ENCODE data around the gene CACNA1C. TPM values are rescaled to one million over a fixed set of nuclear protein-coding genes. Genes with fewer than 3 reads are reported as not detected.
A peak's percentile ranks its signal among the peaks of the same experiment; 100 is the strongest.

CACNA1C gene
- total RNA-seq, 4 donors from 2014 or later = 44.1 to 104 (median 49.4) TPM

- Histone ChIP-seq H3K27me3 (no peaks in the 10 kb centered on the region), H3K27ac (replicated peaks in 1 of 4) (peak overlapping the region; percentile 78 to 83 (median 81)), H3K9me3 (no peaks in the 10 kb centered on the region), H3K36me3 (no peaks in the 10 kb centered on the region), H3K4me1 (peaks cover 73 to 91% (median 79%) of the 10 kb centered on the region in 4 donors), H3K4me3 (peak overlapping the region in 1 of 4 donors; percentile 22)
- TF ChIP-seq POLR2A (IDR thresholded peaks at IDR 0.05; ENCODE audit: low read depth) (no peak), CTCF (IDR thresholded peaks at IDR 0.05) (peak in 1 of 3 experiments; percentile 7)
- 42% methylated on average over 8 of the region's 11 CpGs for WGBS
- DNase-seq (ENCODE audit: extremely low spot score) = no peak
- intact Hi-C loops (cut with DNase I) = no loop called here
Measured at GRCh38 chr12:2348482-2348852, 295.7 kb downstream of the CACNA1C start.

GRCh38 chr12:2351161-2351560, 298.4 kb downstream of the CACNA1C start:
- H3K27ac ChIP-seq (replicated peaks in 1 of 4) = no peak overlapping the region
- no peaks in the 10 kb centered on the region for H3K36me3 ChIP-seq
- TF ChIP-seq EP300 (IDR thresholded peaks at IDR 0.05) (no peak), POLR2A (IDR thresholded peaks at IDR 0.05; ENCODE audit: low read depth) (no peak), CTCF (IDR thresholded peaks at IDR 0.05) (no peak), POLR2AphosphoS5 (IDR thresholded peaks at IDR 0.05) (no peak)
- H3K9me3 ChIP-seq = no peaks in the 10 kb centered on the region
- 93% methylated on average over 7 of the region's 8 CpGs for WGBS
- H3K4me1 ChIP-seq = peaks cover 66 to 89% (median 69%) of the 10 kb centered on the region in 4 donors
- no peaks in the 10 kb centered on the region for H3K27me3 ChIP-seq
- intact Hi-C loops (cut with DNase I) = no loop called here
- DNase-seq (ENCODE audit: extremely low spot score) = no peak
- no peak overlapping the region for H3K4me3 ChIP-seq

- intact Hi-C loops (cut with DNase I) = no loop called here
- Histone ChIP-seq H3K27ac (replicated peaks in 1 of 4) (no peak overlapping the region), H3K4me1 (peaks cover 56 to 89% (median 59%) of the 10 kb centered on the region in 4 donors), H3K9me3 (no peaks in the 10 kb centered on the region), H3K36me3 (no peaks in the 10 kb centered on the region), H3K4me3 (no peak overlapping the region), H3K27me3 (no peaks in the 10 kb centered on the region)
- TF ChIP-seq POLR2AphosphoS5 (IDR thresholded peaks at IDR 0.05) = no peak
- no peak for TF ChIP-seq CTCF (IDR thresholded peaks at IDR 0.05)
- no peak for TF ChIP-seq POLR2A (IDR thresholded peaks at IDR 0.05; ENCODE audit: low read depth)
- no peak for TF ChIP-seq EP300 (IDR thresholded peaks at IDR 0.05)
- 87% methylated on average over 6 of the region's 6 CpGs for WGBS
- DNase-seq (ENCODE audit: extremely low spot score) = no peak
Measured at GRCh38 chr12:2352203-2352602, 299.4 kb downstream of the CACNA1C start.

GRCh38 chr12:2353281-2353680, 300.5 kb downstream of the CACNA1C start:
- H3K27ac ChIP-seq (replicated peaks in 1 of 4) = no peak overlapping the region
- intact Hi-C loops (cut with DNase I) = no loop called here
- TF ChIP-seq POLR2AphosphoS5 (IDR thresholded peaks at IDR 0.05) (no peak), CTCF (IDR thresholded peaks at IDR 0.05) (no peak), EP300 (IDR thresholded peaks at IDR 0.05) (no peak), POLR2A (IDR thresholded peaks at IDR 0.05; ENCODE audit: low read depth) (no peak)

GRCh38 chr12:2353691-2354090, 300.9 kb downstream of the CACNA1C start:
- Histone ChIP-seq H3K9me3 (no peaks in the 10 kb centered on the region), H3K4me1 (peaks cover 54 to 89% (median 57%) of the 10 kb centered on the region in 4 donors), H3K36me3 (no peaks in the 10 kb centered on the region), H3K27ac (replicated peaks in 1 of 4) (no peak overlapping the region), H3K4me3 (no peak overlapping the region), H3K27me3 (no peaks in the 10 kb centered on the region)
- 60% methylated on average over 6 of the region's 6 CpGs for WGBS
- intact Hi-C loops (cut with DNase I) = no loop called here
- TF ChIP-seq EP300 (IDR thresholded peaks at IDR 0.05) = no peak
- TF ChIP-seq POLR2AphosphoS5 (IDR thresholded peaks at IDR 0.05) = no peak
- no peak for TF ChIP-seq POLR2A (IDR thresholded peaks at IDR 0.05; ENCODE audit: low read depth)
- TF ChIP-seq CTCF (IDR thresholded peaks at IDR 0.05) = no peak
- DNase-seq (ENCODE audit: extremely low spot score) = no peak

More at GRCh38 chr12:2353281-2353680, 300.5 kb downstream of the CACNA1C start:
- no peak for DNase-seq (ENCODE audit: extremely low spot score)
- no peaks in the 10 kb centered on the region for H3K27me3 ChIP-seq
- H3K9me3 ChIP-seq = no peaks in the 10 kb centered on the region
- H3K36me3 ChIP-seq = no peaks in the 10 kb centered on the region
- peaks cover 54 to 89% (median 56%) of the 10 kb centered on the region in 4 donors for H3K4me1 ChIP-seq
- H3K4me3 ChIP-seq = no peak overlapping the region
- 100% methylated on average over 4 of the region's 9 CpGs for WGBS
